HCT116 (cell line): ENCODE results near the gene WIZ. TPM values are rescaled to one million over a fixed set of nuclear protein-coding genes. Genes with fewer than 3 reads are reported as not detected.

Source experiments
- ATAC-seq: fragments of 200-7000 bp; cut with Tn5 transposase; 2 replicates; pipeline ENCODE4 v1.9.1; 2020; ENCODE audit warnings: mild to moderate bottlenecking, moderate library complexity
- BruUV-seq: library from RNA; stranded (reverse); fragments of 400-500 nt; replicated peaks from 2 replicates; lab custom pipeline; 2021; lab: Mats Ljungman, UMichigan
- CTCF ChIA-PET: fragments of 300-600 bp; sonication (Branson Sonifier 250); formaldehyde crosslinking; loops from one replicate; lab custom pipeline; 2021; ENCODE audit warnings: antibody characterized with exemption; lab: Charles Lee
- POLR2A ChIA-PET: fragments of 300-600, 350-600 bp; sonication (Branson Sonifier 250); formaldehyde crosslinking; loops from one replicate; lab custom pipeline; 2021; ENCODE audit warnings: antibody characterized with exemption; lab: Charles Lee
- RAD21 ChIA-PET, 2 experiments: fragments of 300-600 bp; sonication (Branson Sonifier 250); formaldehyde crosslinking; loops; one replicate each; lab custom pipeline; 2023; ENCODE audit warnings: low total read pairs in 2 of 2; ENCODE audit not compliant: uncharacterized antibody in 2 of 2, unreplicated experiment in 2 of 2, low non-redundant PET in 1 of 2; lab: Charles Lee
- DNase-seq: peaks from one replicate; pipeline ENCODE4 v3.0.0-alpha.2; 2010; ENCODE audit warnings: low read depth, low spot score
- H2AFZ ChIP-seq: fragments of 200-600 bp; shearing (Covaris generic), sonication (generic); 2 replicates; pipeline ENCODE4 v1.6.1; 2017; ENCODE audit warnings: low read depth, mixed run types, mixed read lengths, antibody characterized with exemption, low read length; ENCODE audit not compliant: poor library complexity, severe bottlenecking
- H3K27ac ChIP-seq: 2 replicates; pipeline ENCODE4 v1.5.1; 2012; ENCODE audit warnings: low read depth, low read length
- H3K27me3 ChIP-seq: fragments of 200-600 bp; sonication (generic); 2 replicates; pipeline ENCODE4 v1.6.1; 2016; ENCODE audit warnings: mixed run types, low read length, mixed read lengths; ENCODE audit not compliant: insufficient read depth
- H3K36me3 ChIP-seq, 2 experiments: fragments of 200-500 bp in 1 of 2; fragments of 200-600 bp in 1 of 2; sonication (Bioruptor generic) in 1 of 2; sonication (generic) in 1 of 2; 2 replicates each; pipeline versions ENCODE4 v1.5.1 to v1.6.1; 2014 to 2016; ENCODE audit warnings: low read length in 2 of 2, inconsistent platforms in 1 of 2, mixed read lengths in 1 of 2, mixed run types in 1 of 2; ENCODE audit not compliant: insufficient read depth in 2 of 2, control insufficient read depth in 1 of 2
- H3K4me1 ChIP-seq, 2 experiments: fragments of 200-600 bp in 1 of 2; sonication (generic) in 1 of 2; 2 replicates each; pipeline versions ENCODE4 v1.5.1 to v1.6.1; 2012 to 2017; ENCODE audit warnings: low read length in 2 of 2, inconsistent platforms in 1 of 2, mild to moderate bottlenecking in 1 of 2, mixed read lengths in 1 of 2, mixed run types in 1 of 2, moderate library complexity in 1 of 2; ENCODE audit not compliant: insufficient read depth in 2 of 2, control insufficient read depth in 1 of 2
- H3K4me2 ChIP-seq: fragments of 200-600 bp; sonication (generic); 2 replicates; pipeline ENCODE4 v1.6.1; 2017; ENCODE audit warnings: mixed run types, low read length, mixed read lengths
- H3K4me3 ChIP-seq, 2 experiments: fragments of 200-600 bp in 1 of 2; sonication (generic) in 1 of 2; replicated peaks in 1 of 2; 2 replicates each; pipeline ENCODE4 v1.5.1; 2011 to 2016; ENCODE audit warnings: low read length in 2 of 2, control low read depth in 1 of 2, low read depth in 1 of 2, mild to moderate bottlenecking in 1 of 2, mixed read lengths in 1 of 2, mixed run types in 1 of 2
- H3K79me2 ChIP-seq: fragments of 200-600 bp; sonication (generic); 2 replicates; pipeline ENCODE4 v1.6.1; 2017; ENCODE audit warnings: mild to moderate bottlenecking, mixed run types, low read length, moderate library complexity, mixed read lengths; ENCODE audit not compliant: insufficient read depth
- H3K9ac ChIP-seq: fragments of 200-600 bp; sonication (generic); 2 replicates; pipeline ENCODE4 v1.6.1; 2016; ENCODE audit warnings: low read length, mixed read lengths
- H3K9me2 ChIP-seq: fragments of 200-600 bp; sonication (generic), shearing (Covaris generic); 2 replicates; pipeline ENCODE4 v1.6.1; 2017; ENCODE audit warnings: mixed run types, mild to moderate bottlenecking, moderate library complexity; ENCODE audit not compliant: insufficient read depth
- H3K9me3 ChIP-seq, 2 experiments: fragments of 200-500 bp in 1 of 2; fragments of 200-600 bp in 1 of 2; sonication (Bioruptor generic) in 1 of 2; sonication (generic) in 1 of 2; 2 replicates each; pipeline ENCODE4 v1.6.1; 2014 to 2017; ENCODE audit warnings: low read length in 2 of 2, mixed read lengths in 2 of 2, inconsistent platforms in 1 of 2, low read depth in 1 of 2, mild to moderate bottlenecking in 1 of 2, mixed run types in 1 of 2, moderate library complexity in 1 of 2; ENCODE audit not compliant: control insufficient read depth in 1 of 2, insufficient read depth in 1 of 2
- H4K20me1 ChIP-seq: fragments of 200-600 bp; sonication (generic), shearing (Covaris generic); 2 replicates; pipeline ENCODE4 v1.6.1; 2017; ENCODE audit warnings: mixed run types, mild to moderate bottlenecking, moderate library complexity; ENCODE audit not compliant: insufficient read depth
- CEBPB ChIP-seq: IDR thresholded peaks from 2 replicates; pipeline ENCODE4 v1.6.1; 2012; ENCODE audit warnings: low read depth
- EGR1 ChIP-seq: IDR thresholded peaks from 2 replicates; pipeline ENCODE4 v1.6.1; 2012; ENCODE audit warnings: low read depth
- EZH2 ChIP-seq: fragments of 200-600 bp; sonication (generic); IDR thresholded peaks from 2 replicates; pipeline ENCODE4 v1.6.1; 2017; ENCODE audit warnings: antibody characterized with exemption, mixed run types
- EZH2phosphoT487 ChIP-seq: fragments of 200-600 bp; IDR thresholded peaks from 2 replicates; pipeline ENCODE4 v1.6.1; 2018; ENCODE audit warnings: antibody characterized with exemption, borderline replicate concordance
- FOSL1 ChIP-seq: IDR thresholded peaks from 2 replicates; pipeline ENCODE4 v1.6.1; 2012; ENCODE audit warnings: low read depth
- JUND ChIP-seq: IDR thresholded peaks from 2 replicates; pipeline ENCODE4 v1.6.1; 2012
- POLR2A ChIP-seq: IDR thresholded peaks from 2 replicates; pipeline ENCODE4 v1.7.0; 2011; ENCODE audit warnings: borderline replicate concordance; ENCODE audit not compliant: insufficient read depth, insufficient read length; ENCODE audit errors: extremely low read depth
- POLR2AphosphoS5 ChIP-seq: IDR thresholded peaks from 2 replicates; pipeline ENCODE4 v1.6.1; 2011; ENCODE audit warnings: mild to moderate bottlenecking, low read depth, low read length, moderate library complexity
- RAD21 ChIP-seq: IDR thresholded peaks from 2 replicates; pipeline ENCODE4 v1.6.1; 2012; ENCODE audit warnings: low read depth, mild to moderate bottlenecking
- SIN3A ChIP-seq: IDR thresholded peaks from 2 replicates; pipeline ENCODE4 v1.6.1; 2012; ENCODE audit warnings: low read depth
- SP1 ChIP-seq: IDR thresholded peaks from 2 replicates; pipeline ENCODE4 v1.6.1; 2012; ENCODE audit warnings: low read depth
- SRF ChIP-seq: IDR thresholded peaks from 2 replicates; pipeline ENCODE4 v1.6.1; 2012; ENCODE audit warnings: low read depth
- TCF7L2 ChIP-seq: IDR thresholded peaks from 2 replicates; pipeline ENCODE4 v1.7.0; 2011; ENCODE audit warnings: borderline replicate concordance, inconsistent platforms; ENCODE audit not compliant: insufficient read depth, insufficient read length; ENCODE audit errors: extremely low read depth
- YY1 ChIP-seq: IDR thresholded peaks from 2 replicates; pipeline ENCODE4 v1.6.1; 2011; ENCODE audit warnings: low read length, low read depth, moderate library complexity, mild to moderate bottlenecking; ENCODE audit not compliant: insufficient replicate concordance; ENCODE audit errors: extremely low read depth
- ZFX ChIP-seq: fragments of 450-650 bp; IDR thresholded peaks from 2 replicates; pipeline ENCODE4 v1.6.1; 2017
- intact Hi-C: fragments of 100-400 bp; cut with micrococcal nuclease; formaldehyde crosslinking; loops from 2 replicates; pipeline ENCODE4 v1.10.0; 2022
- total RNA-seq: library from RNA; stranded (reverse); gene quantifications from one replicate; pipeline ENCODE4 v1.2.1, GENCODE V29; 2021; ENCODE audit not compliant: unreplicated experiment
- TF ChIP-seq, protein P1 (sequence below): IDR thresholded peaks from 2 replicates; pipeline ENCODE4 v1.6.1; 2012; ENCODE audit warnings: low read depth
- TF ChIP-seq, protein P2 (sequence below), 3 experiments: fragments of 200-600 bp in 1 of 3; sonication (generic) in 1 of 3; IDR thresholded peaks in 2 of 3; conservative IDR thresholded peaks in 1 of 3; 2 replicates each; pipeline ENCODE4 v1.5.1; 2012 to 2017; ENCODE audit warnings: low read depth in 2 of 3, low read length in 2 of 3, antibody characterized with exemption in 1 of 3, borderline replicate concordance in 1 of 3, control low read depth in 1 of 3, mild to moderate bottlenecking in 1 of 3, mixed read lengths in 1 of 3, mixed run types in 1 of 3, moderate library complexity in 1 of 3; ENCODE audit not compliant: insufficient read depth in 1 of 3
- TF ChIP-seq, protein P3 (sequence below): IDR thresholded peaks from 2 replicates; pipeline ENCODE4 v1.6.1; 2012
- TF ChIP-seq, protein P4 (sequence below): IDR thresholded peaks from 2 replicates; pipeline ENCODE4 v1.6.1; 2011; ENCODE audit warnings: mild to moderate bottlenecking, low read length, moderate library complexity; ENCODE audit not compliant: insufficient replicate concordance; ENCODE audit errors: extremely low read depth
- TF ChIP-seq, protein P5 (sequence below): IDR thresholded peaks from 2 replicates; pipeline ENCODE4 v1.6.1; 2012

WIZ gene
- total RNA-seq, 1 experiment from 2014 or later: 28.4 TPM

DNA sequence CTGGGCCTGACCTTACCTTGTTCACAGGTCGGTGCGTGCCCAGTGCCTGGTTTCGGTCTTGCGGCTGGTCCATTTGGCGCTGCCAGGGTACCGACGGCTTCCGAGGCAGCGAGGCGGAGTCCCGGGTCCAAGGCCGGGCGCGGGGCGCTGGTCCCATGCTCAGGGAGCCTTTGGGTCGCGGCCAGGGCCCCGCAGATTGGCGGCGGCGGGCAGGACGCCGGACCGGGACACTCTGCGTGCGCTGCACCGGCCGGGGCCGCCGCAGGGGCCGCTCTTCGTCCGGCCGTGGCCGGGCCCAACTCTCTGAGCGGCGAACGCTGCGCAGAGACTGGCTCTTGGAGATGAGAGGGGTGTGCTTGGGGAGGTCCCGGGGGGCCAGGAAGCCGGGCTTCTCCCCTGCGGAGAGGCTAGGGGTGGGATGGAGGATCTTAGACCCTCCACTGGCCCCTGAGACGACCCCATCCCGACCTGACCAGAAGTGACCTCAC, 3.4 kb upstream of the WIZ start:
- no peaks in the 10 kb centered on the region for H3K27me3 ChIP-seq
- no peak overlapping the region for H3K4me3 ChIP-seq
- no peak for TF ChIP-seq POLR2A
- no peak for TF ChIP-seq CEBPB
- no peak for TF ChIP-seq SIN3A
- no peak for TF ChIP-seq ZFX
- TF ChIP-seq, protein P1, sequence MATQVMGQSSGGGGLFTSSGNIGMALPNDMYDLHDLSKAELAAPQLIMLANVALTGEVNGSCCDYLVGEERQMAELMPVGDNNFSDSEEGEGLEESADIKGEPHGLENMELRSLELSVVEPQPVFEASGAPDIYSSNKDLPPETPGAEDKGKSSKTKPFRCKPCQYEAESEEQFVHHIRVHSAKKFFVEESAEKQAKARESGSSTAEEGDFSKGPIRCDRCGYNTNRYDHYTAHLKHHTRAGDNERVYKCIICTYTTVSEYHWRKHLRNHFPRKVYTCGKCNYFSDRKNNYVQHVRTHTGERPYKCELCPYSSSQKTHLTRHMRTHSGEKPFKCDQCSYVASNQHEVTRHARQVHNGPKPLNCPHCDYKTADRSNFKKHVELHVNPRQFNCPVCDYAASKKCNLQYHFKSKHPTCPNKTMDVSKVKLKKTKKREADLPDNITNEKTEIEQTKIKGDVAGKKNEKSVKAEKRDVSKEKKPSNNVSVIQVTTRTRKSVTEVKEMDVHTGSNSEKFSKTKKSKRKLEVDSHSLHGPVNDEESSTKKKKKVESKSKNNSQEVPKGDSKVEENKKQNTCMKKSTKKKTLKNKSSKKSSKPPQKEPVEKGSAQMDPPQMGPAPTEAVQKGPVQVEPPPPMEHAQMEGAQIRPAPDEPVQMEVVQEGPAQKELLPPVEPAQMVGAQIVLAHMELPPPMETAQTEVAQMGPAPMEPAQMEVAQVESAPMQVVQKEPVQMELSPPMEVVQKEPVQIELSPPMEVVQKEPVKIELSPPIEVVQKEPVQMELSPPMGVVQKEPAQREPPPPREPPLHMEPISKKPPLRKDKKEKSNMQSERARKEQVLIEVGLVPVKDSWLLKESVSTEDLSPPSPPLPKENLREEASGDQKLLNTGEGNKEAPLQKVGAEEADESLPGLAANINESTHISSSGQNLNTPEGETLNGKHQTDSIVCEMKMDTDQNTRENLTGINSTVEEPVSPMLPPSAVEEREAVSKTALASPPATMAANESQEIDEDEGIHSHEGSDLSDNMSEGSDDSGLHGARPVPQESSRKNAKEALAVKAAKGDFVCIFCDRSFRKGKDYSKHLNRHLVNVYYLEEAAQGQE: no peak
- TF ChIP-seq, protein P2, sequence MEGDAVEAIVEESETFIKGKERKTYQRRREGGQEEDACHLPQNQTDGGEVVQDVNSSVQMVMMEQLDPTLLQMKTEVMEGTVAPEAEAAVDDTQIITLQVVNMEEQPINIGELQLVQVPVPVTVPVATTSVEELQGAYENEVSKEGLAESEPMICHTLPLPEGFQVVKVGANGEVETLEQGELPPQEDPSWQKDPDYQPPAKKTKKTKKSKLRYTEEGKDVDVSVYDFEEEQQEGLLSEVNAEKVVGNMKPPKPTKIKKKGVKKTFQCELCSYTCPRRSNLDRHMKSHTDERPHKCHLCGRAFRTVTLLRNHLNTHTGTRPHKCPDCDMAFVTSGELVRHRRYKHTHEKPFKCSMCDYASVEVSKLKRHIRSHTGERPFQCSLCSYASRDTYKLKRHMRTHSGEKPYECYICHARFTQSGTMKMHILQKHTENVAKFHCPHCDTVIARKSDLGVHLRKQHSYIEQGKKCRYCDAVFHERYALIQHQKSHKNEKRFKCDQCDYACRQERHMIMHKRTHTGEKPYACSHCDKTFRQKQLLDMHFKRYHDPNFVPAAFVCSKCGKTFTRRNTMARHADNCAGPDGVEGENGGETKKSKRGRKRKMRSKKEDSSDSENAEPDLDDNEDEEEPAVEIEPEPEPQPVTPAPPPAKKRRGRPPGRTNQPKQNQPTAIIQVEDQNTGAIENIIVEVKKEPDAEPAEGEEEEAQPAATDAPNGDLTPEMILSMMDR (IDR thresholded peaks at IDR 0.05 in 2 of 3, conservative IDR thresholded peaks at IDR 0.05 in 1 of 3; ENCODE audit: borderline replicate concordance in 1 of 3, insufficient read depth in 1 of 3, low read depth in 2 of 3, low read length in 2 of 3): no peak
- no peak for TF ChIP-seq TCF7L2
- TF ChIP-seq, protein P3, sequence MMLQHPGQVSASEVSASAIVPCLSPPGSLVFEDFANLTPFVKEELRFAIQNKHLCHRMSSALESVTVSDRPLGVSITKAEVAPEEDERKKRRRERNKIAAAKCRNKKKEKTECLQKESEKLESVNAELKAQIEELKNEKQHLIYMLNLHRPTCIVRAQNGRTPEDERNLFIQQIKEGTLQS: no peak
- TF ChIP-seq, protein P4, sequence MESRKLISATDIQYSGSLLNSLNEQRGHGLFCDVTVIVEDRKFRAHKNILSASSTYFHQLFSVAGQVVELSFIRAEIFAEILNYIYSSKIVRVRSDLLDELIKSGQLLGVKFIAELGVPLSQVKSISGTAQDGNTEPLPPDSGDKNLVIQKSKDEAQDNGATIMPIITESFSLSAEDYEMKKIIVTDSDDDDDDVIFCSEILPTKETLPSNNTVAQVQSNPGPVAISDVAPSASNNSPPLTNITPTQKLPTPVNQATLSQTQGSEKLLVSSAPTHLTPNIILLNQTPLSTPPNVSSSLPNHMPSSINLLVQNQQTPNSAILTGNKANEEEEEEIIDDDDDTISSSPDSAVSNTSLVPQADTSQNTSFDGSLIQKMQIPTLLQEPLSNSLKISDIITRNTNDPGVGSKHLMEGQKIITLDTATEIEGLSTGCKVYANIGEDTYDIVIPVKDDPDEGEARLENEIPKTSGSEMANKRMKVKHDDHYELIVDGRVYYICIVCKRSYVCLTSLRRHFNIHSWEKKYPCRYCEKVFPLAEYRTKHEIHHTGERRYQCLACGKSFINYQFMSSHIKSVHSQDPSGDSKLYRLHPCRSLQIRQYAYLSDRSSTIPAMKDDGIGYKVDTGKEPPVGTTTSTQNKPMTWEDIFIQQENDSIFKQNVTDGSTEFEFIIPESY: no peak
- no peak for TF ChIP-seq FOSL1
- TF ChIP-seq POLR2AphosphoS5: no peak
- no peak for TF ChIP-seq EZH2
- no peak for TF ChIP-seq SRF
- TF ChIP-seq YY1: no peak
- TF ChIP-seq, protein P5, sequence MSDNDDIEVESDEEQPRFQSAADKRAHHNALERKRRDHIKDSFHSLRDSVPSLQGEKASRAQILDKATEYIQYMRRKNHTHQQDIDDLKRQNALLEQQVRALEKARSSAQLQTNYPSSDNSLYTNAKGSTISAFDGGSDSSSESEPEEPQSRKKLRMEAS: no peak
- no peak for TF ChIP-seq SP1
- no peak for TF ChIP-seq JUND
- no peak for TF ChIP-seq EZH2phosphoT487
- no peak for TF ChIP-seq RAD21
- TF ChIP-seq EGR1: no peak
- ATAC-seq: no peak
- peak overlapping the region; percentile 48; the same call in 1 of the 2 replicates for H3K27ac ChIP-seq
- POLR2A ChIA-PET: interaction anchor here (1.0 to 1.9 kb wide), 4 partner anchors 10 to 98 kb away, joined by 3 to 9 read pairs (median 4); partner anchors contain the start of gene AKAP8L
- no peak for DNase-seq
- CTCF ChIA-PET: interaction anchor here (1.0 to 1.4 kb wide), 2 partner anchors 102 to 103 kb away, joined by 3 to 6 read pairs; no protein-coding TSS in a partner anchor
- RAD21 ChIA-PET: no interaction called here
- H3K9me3 ChIP-seq: no peaks in the 10 kb centered on the region
- no peaks in the 10 kb centered on the region for H3K36me3 ChIP-seq
- no peak overlapping the region for H3K9ac ChIP-seq
- intact Hi-C loops: loop anchor here (10.0 kb wide), 1 partner anchor 102 kb away; no protein-coding TSS in a partner anchor
- peaks cover 15 to 38% of the 10 kb centered on the region in 2 experiments; a peak in 3 of 4 replicates for H3K4me1 ChIP-seq
- no peaks in the 10 kb centered on the region for H3K9me2 ChIP-seq
- no peak overlapping the region for H3K4me2 ChIP-seq
- no TSS peak for BruUV-seq
- H3K79me2 ChIP-seq: no peaks in the 10 kb centered on the region
- no peak overlapping the region for H2AFZ ChIP-seq
- no peaks in the 10 kb centered on the region for H4K20me1 ChIP-seq
